GM23248 (cell line): Measurements from ENCODE around the gene CSNK1A1L. TPM values are rescaled to one million over a fixed set of nuclear protein-coding genes. Genes with fewer than 3 reads are reported as not detected.

ENCODE experiments used
- DNase-seq: peaks from one replicate; pipeline ENCODE4 v3.0.0-alpha.2; 2015
- H2AFZ ChIP-seq: fragments of 200-600 bp; sonication (generic); 2 replicates; pipeline ENCODE4 v1.6.1; 2016; ENCODE audit warnings: antibody characterized with exemption
- H3F3A ChIP-seq: fragments of 200-600 bp; sonication (generic); 2 replicates; pipeline ENCODE4 v1.6.1; 2016; ENCODE audit warnings: mild to moderate bottlenecking, antibody characterized with exemption, mixed run types; ENCODE audit not compliant: insufficient read depth
- H3K27ac ChIP-seq: fragments of 200-600 bp; sonication (generic); 2 replicates; pipeline ENCODE4 v1.5.1; 2016; ENCODE audit warnings: mild to moderate bottlenecking
- H3K27me3 ChIP-seq: fragments of 200-600 bp; sonication (generic); replicated peaks from 2 replicates; pipeline ENCODE4 v1.6.1; 2016; ENCODE audit warnings: mild to moderate bottlenecking; ENCODE audit not compliant: insufficient read depth
- H3K36me3 ChIP-seq: fragments of 200-600 bp; sonication (generic); 2 replicates; pipeline ENCODE4 v1.6.1; 2016; ENCODE audit warnings: low read depth, mild to moderate bottlenecking
- H3K4me1 ChIP-seq: fragments of 200-600 bp; sonication (generic); 2 replicates; pipeline ENCODE4 v1.6.1; 2016; ENCODE audit warnings: mild to moderate bottlenecking; ENCODE audit not compliant: insufficient read depth
- H3K4me2 ChIP-seq: fragments of 200-600 bp; sonication (generic); one replicate; pipeline ENCODE4 v1.6.1; 2016; ENCODE audit warnings: mild to moderate bottlenecking; ENCODE audit not compliant: unreplicated experiment
- H3K4me3 ChIP-seq: fragments of 200-600 bp; sonication (generic); 2 replicates; pipeline ENCODE4 v1.5.1; 2016; ENCODE audit warnings: mild to moderate bottlenecking
- H3K79me2 ChIP-seq: fragments of 200-600 bp; sonication (generic); 2 replicates; pipeline ENCODE4 v1.6.1; 2016; ENCODE audit warnings: mild to moderate bottlenecking; ENCODE audit not compliant: insufficient read depth
- H3K9ac ChIP-seq: fragments of 200-600 bp; sonication (generic); 2 replicates; pipeline ENCODE4 v1.6.1; 2016; ENCODE audit warnings: mild to moderate bottlenecking
- H3K9me2 ChIP-seq: fragments of 200-600 bp; sonication (generic); 2 replicates; pipeline ENCODE4 v1.6.1; 2016; ENCODE audit warnings: mixed run types, mild to moderate bottlenecking, moderate library complexity; ENCODE audit not compliant: insufficient read depth
- H3K9me3 ChIP-seq: fragments of 200-600 bp; sonication (generic); one replicate; pipeline ENCODE4 v1.6.1; 2017; ENCODE audit warnings: low read depth
- H4K20me1 ChIP-seq: fragments of 200-600 bp; sonication (generic); 2 replicates; pipeline ENCODE4 v1.6.0; 2016; ENCODE audit not compliant: insufficient read depth
- EZH2 ChIP-seq: fragments of 200-600 bp; sonication (generic); IDR thresholded peaks from 2 replicates; pipeline ENCODE4 v1.6.1; 2018; ENCODE audit warnings: antibody characterized with exemption, mild to moderate bottlenecking; ENCODE audit not compliant: insufficient read depth, poor library complexity, severe bottlenecking
- EZH2phosphoT487 ChIP-seq: fragments of 200-600 bp; sonication (generic); IDR thresholded peaks from 2 replicates; pipeline ENCODE4 v1.6.1; 2018; ENCODE audit warnings: antibody characterized with exemption, moderate library complexity, mild to moderate bottlenecking, low read depth; ENCODE audit not compliant: insufficient read depth
- whole genome bisulfite sequencing, 2 experiments: methylation state at CpG; one replicate each; pipeline ENCODE4 v1.1.6; 2015 to 2017; ENCODE audit warnings: low lambda C conversion rate in 2 of 2, low coverage in 1 of 2; ENCODE audit errors: missing lambda C conversion rate in 2 of 2; 5-methylcytosine and 5-hydroxymethylcytosine counted together
- in situ Hi-C: fragments of 300-500 bp; cut with MboI; formaldehyde crosslinking; loops from 2 replicates; pipeline ENCODE4 v1.15.0; 2020
- polyA plus RNA-seq: library from polyadenylated mRNA; unstranded; fragments of >200 nt; fragmentation: Nextera tagmentation; extraction: Ambion mirVana; gene quantifications from 2 replicates; pipeline ENCODE4 v1.2.1, GENCODE V29; 2016
- total RNA-seq: library from RNA; depleted of rRNA; stranded (reverse); fragments of >200 nt; shearing (Covaris generic); gene quantifications from 2 replicates; pipeline ENCODE4 v1.2.3, GENCODE V29; 2014

The CSNK1A1L gene
- total and polyA plus RNA-seq, 2 experiments from 2014 or later = not detected

- Histone ChIP-seq H4K20me1 (no peaks in the 10 kb centered on the region), H3F3A (no peaks in the 10 kb centered on the region), H3K4me1 (no peaks in the 10 kb centered on the region), H3K9ac (no peak overlapping the region), H3K27me3 (no peaks in the 10 kb centered on the region), H3K79me2 (no peaks in the 10 kb centered on the region), H3K4me3 (no peak overlapping the region), H3K27ac (no peak overlapping the region), H3K36me3 (no peaks in the 10 kb centered on the region), H3K9me2 (no peaks in the 10 kb centered on the region), H2AFZ (no peak overlapping the region), H3K4me2 (no peak overlapping the region), H3K9me3 (no peaks in the 10 kb centered on the region)
- WGBS, 2 experiments = 15 to 16% methylated on average over 7 of the region's 7 CpGs
- in situ Hi-C loops = no loop called here
- peak; percentile 88 for DNase-seq
- TF ChIP-seq EZH2 = no peak
- no peak for TF ChIP-seq EZH2phosphoT487
These were observed 34.5 kb downstream of the CSNK1A1L start for GRCh38 chr13:37070956-37071355.

- H3K79me2 ChIP-seq = no peaks in the 10 kb centered on the region
- TF ChIP-seq EZH2 (no peak), EZH2phosphoT487 (no peak)
- no peaks in the 10 kb centered on the region for H3K36me3 ChIP-seq
- H3K4me3 ChIP-seq = no peak overlapping the region
- no peak overlapping the region for H2AFZ ChIP-seq
- no peak overlapping the region for H3K27ac ChIP-seq
- 80 to 81% methylated on average over 9 of the region's 9 CpGs for WGBS, 2 experiments
- in situ Hi-C loops = no loop called here
- H4K20me1 ChIP-seq = no peaks in the 10 kb centered on the region
- no peaks in the 10 kb centered on the region for H3F3A ChIP-seq
- H3K9me3 ChIP-seq = no peaks in the 10 kb centered on the region
- H3K4me2 ChIP-seq = no peak overlapping the region
- no peak for DNase-seq
- H3K9me2 ChIP-seq = no peaks in the 10 kb centered on the region
- H3K27me3 ChIP-seq = no peaks in the 10 kb centered on the region
- H3K9ac ChIP-seq = no peak overlapping the region
- no peaks in the 10 kb centered on the region for H3K4me1 ChIP-seq
These were observed 35.2 kb downstream of the CSNK1A1L start for GRCh38 chr13:37070145-37070695.

GRCh38 chr13:37069597-37070103 lies 35.8 kb downstream of the CSNK1A1L start:
- no peaks in the 10 kb centered on the region for H4K20me1 ChIP-seq
- H3K79me2 ChIP-seq = no peaks in the 10 kb centered on the region
- no peaks in the 10 kb centered on the region for H3K27me3 ChIP-seq
- in situ Hi-C loops = no loop called here
- no peaks in the 10 kb centered on the region for H3K9me2 ChIP-seq
- H3K4me2 ChIP-seq = no peak overlapping the region
- no peaks in the 10 kb centered on the region for H3K36me3 ChIP-seq
- DNase-seq = no peak
- no peak overlapping the region for H3K4me3 ChIP-seq
- H3K9me3 ChIP-seq = no peaks in the 10 kb centered on the region
- no peak for TF ChIP-seq EZH2
- no peak for TF ChIP-seq EZH2phosphoT487
- H3K4me1 ChIP-seq = no peaks in the 10 kb centered on the region
- no peak overlapping the region for H3K27ac ChIP-seq
- H3F3A ChIP-seq = no peaks in the 10 kb centered on the region
- H2AFZ ChIP-seq = no peak overlapping the region
- H3K9ac ChIP-seq = no peak overlapping the region
- WGBS, 2 experiments = 68 to 85% methylated on average over 11 to 21 of the region's 22 CpGs

GRCh38 chr13:37068962-37069361 lies 36.5 kb downstream of the CSNK1A1L start:
- peak; percentile 44 for DNase-seq
- no peaks in the 10 kb centered on the region for H3F3A ChIP-seq
- H3K36me3 ChIP-seq = no peaks in the 10 kb centered on the region
- H3K27ac ChIP-seq = no peak overlapping the region
- no peak overlapping the region for H3K9ac ChIP-seq
- no peak overlapping the region for H3K4me3 ChIP-seq
- no peaks in the 10 kb centered on the region for H3K79me2 ChIP-seq
- no peaks in the 10 kb centered on the region for H3K4me1 ChIP-seq
- H3K9me3 ChIP-seq = no peaks in the 10 kb centered on the region
- TF ChIP-seq EZH2phosphoT487 (no peak), EZH2 (no peak)
- H4K20me1 ChIP-seq = no peaks in the 10 kb centered on the region
- H2AFZ ChIP-seq = no peak overlapping the region
- H3K27me3 ChIP-seq = no peaks in the 10 kb centered on the region
- no peaks in the 10 kb centered on the region for H3K9me2 ChIP-seq
- H3K4me2 ChIP-seq = no peak overlapping the region
- in situ Hi-C loops = no loop called here

- Histone ChIP-seq H3K9me2 (no peaks in the 10 kb centered on the region), H3K4me1 (no peaks in the 10 kb centered on the region), H3K9ac (no peak overlapping the region), H4K20me1 (no peaks in the 10 kb centered on the region), H3K36me3 (no peaks in the 10 kb centered on the region), H3K79me2 (no peaks in the 10 kb centered on the region), H3K4me3 (no peak overlapping the region), H3F3A (no peaks in the 10 kb centered on the region), H3K9me3 (no peaks in the 10 kb centered on the region), H3K27me3 (no peaks in the 10 kb centered on the region), H2AFZ (no peak overlapping the region), H3K27ac (no peak overlapping the region), H3K4me2 (no peak overlapping the region)
- in situ Hi-C loops = no loop called here
- WGBS, 2 experiments = 79 to 82% methylated on average over 2 of the region's 2 CpGs
- DNase-seq = no peak
- TF ChIP-seq EZH2 = no peak
- TF ChIP-seq EZH2phosphoT487 = no peak
These were observed 37.6 kb downstream of the CSNK1A1L start for GRCh38 chr13:37067874-37068273.
